HG02938 (cell line): ENCODE results near the gene ZSCAN18.
A peak's percentile ranks its signal among the peaks of the same experiment; 100 is the strongest.
"Not testable (repeated sequence)": the region's sequence is repeated elsewhere in the genome, so short reads cannot be mapped to it uniquely, and the experiment has no call there.

Experiments
- ATAC-seq: cut with Tn5 transposase; IDR thresholded peaks from one replicate; pipeline ENCODE4 v1.9.1; 2021; ENCODE audit warnings: mild to moderate bottlenecking, moderate library complexity; ENCODE audit not compliant: unreplicated experiment

Gene ZSCAN18, protein sequence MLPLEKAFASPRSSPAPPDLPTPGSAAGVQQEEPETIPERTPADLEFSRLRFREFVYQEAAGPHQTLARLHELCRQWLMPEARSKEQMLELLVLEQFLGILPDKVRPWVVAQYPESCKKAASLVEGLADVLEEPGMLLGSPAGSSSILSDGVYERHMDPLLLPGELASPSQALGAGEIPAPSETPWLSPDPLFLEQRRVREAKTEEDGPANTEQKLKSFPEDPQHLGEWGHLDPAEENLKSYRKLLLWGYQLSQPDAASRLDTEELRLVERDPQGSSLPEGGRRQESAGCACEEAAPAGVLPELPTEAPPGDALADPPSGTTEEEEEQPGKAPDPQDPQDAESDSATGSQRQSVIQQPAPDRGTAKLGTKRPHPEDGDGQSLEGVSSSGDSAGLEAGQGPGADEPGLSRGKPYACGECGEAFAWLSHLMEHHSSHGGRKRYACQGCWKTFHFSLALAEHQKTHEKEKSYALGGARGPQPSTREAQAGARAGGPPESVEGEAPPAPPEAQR

GRCh38 chr19:58097781-58098681, at the start of gene ZSCAN18:
ZSCAN18 (minus strand) TSS chr19:58098231; CDS start chr19:58090267, 7,964 bp downstream.
- peak; percentile 64 for ATAC-seq

- not testable (repeated sequence) for ATAC-seq
These were observed 49.4 kb upstream of the ZSCAN18 start for GRCh38 chr19:58147475-58147874.

GRCh38 chr19:58145849-58146248, 47.8 kb upstream of the ZSCAN18 start:
- no peak for ATAC-seq

GRCh38 chr19:58134244-58134643, 36.2 kb upstream of the ZSCAN18 start:
- ATAC-seq = no peak

GRCh38 chr19:58129284-58129683, 31.3 kb upstream of the ZSCAN18 start:
- no peak for ATAC-seq

DNA sequence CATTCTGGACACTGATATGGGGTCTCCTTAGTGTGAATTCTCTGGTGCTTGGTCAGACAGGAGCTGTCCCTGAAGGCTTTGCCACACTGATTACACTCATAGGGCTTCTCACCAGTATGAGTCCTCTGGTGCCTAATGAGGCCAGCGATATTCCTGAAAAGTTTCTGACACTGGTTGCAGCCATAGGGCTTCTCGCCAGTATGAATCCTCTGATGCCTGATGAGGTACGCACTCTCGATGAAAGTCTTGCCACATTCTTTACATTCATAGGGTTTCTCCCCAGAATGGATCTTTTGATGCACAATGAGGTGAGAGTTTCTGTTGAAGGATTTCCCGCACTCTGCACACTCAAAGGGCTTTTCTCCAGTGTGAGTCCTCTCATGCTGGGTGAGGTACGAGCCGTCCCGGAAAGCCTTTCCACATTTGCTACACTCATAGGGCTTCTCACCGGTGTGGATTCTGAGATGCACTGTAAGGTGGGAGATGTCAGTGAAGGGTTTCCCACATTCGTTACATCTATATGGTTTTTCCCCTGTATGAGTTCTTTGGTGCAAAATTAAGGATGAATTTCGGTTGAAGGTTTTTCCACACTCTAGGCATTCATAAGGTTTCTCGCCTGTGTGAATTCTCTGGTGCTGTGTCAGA, 30.1 kb upstream of the ZSCAN18 start:
- ATAC-seq = no peak

DNA sequence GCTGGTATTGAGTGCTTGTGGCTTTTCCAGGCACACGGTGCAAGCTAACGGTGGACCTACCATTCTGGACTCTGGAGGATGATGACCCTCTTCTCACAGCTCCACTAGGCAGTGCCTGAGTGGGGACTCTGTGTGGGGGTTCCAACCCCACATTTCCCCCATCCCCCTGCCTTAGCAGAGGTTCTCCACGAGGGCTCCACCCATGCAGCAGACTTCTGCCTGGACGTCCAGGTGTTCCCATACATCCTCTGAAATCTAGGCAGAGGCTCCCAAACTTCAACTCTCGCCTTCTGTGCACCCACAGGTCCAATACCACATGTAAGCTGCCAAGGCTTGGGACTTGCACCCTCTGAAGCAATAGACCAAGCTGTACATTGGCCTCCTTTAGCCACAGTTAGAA, 25.3 kb upstream of the ZSCAN18 start:
- no peak for ATAC-seq

GRCh38 chr19:58118979-58119733, 21.1 kb upstream of the ZSCAN18 start:
- ATAC-seq = no peak

GRCh38 chr19:58117841-58118575, 20.0 kb upstream of the ZSCAN18 start:
- no peak for ATAC-seq

GRCh38 chr19:58108546-58108817, 10.5 kb upstream of the ZSCAN18 start:
- ATAC-seq = no peak

GRCh38 chr19:58107778-58108545, 9.9 kb upstream of the ZSCAN18 start:
- no peak for ATAC-seq

GRCh38 chr19:58098682-58098998, 609 bp upstream of the ZSCAN18 start:
- no peak for ATAC-seq

DNA sequence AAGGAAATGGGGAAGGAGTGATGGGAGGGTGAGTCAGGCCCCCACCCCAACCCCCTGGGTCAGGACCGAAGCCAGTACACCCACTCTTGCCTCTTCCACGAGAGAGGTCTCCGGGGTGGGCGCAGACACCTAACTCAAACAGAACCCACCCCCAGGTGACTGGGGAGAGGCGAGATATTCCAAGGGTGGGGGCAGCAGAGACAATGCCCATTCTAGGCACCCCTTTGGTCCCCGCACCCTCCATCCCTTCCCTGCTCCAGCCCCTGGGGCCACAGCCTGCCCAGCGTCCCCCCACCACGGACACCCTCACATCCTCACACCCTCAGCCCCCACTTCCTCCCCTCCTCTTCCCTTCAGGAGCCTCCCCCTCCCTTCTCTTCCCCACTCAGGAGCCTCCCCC, 682 bp downstream of the ZSCAN18 start:
- no peak for ATAC-seq

- ATAC-seq = no peak
These were observed 1.1 kb downstream of the ZSCAN18 start for GRCh38 chr19:58096884-58097283.

DNA sequence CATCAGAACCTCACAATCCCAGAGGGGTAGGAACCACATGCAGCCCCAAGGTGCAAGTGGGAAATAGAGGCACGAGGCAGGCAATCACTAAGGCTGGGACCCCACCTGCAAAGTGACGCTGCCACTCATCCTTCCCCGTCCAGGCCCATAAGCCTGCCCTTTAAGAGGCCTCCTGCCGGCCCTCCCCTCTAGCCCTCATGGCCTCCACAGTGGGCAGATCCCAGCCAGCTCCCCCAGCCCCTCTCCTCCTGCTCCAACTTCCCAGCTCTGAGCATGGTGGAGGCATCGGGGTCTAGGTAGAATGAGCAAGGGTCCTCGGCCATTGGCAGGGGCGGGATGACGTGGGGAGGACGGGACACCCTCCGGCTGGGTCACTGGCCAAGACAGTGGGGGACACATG, 2.7 kb downstream of the ZSCAN18 start:
- ATAC-seq = no peak

DNA sequence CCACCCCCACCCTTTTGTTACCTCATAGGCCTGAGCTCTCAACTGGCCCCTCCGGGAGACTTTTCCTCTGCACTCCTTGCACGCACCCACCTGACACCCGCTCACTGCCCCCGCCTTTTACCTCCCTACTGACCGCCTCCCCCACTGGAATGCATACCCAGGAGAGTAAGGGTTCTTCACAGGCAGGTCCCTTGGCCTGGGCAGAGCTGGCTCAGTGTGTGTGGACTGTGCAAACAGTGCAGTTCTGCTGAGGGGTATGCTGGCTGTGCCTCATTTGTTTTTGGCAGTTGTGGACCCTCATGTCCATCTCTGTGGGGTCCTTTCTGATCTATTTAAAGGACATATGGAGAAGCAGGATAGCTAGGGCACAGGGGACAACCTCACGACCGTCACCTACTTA, 5.0 kb downstream of the ZSCAN18 start:
- ATAC-seq = no peak

DNA sequence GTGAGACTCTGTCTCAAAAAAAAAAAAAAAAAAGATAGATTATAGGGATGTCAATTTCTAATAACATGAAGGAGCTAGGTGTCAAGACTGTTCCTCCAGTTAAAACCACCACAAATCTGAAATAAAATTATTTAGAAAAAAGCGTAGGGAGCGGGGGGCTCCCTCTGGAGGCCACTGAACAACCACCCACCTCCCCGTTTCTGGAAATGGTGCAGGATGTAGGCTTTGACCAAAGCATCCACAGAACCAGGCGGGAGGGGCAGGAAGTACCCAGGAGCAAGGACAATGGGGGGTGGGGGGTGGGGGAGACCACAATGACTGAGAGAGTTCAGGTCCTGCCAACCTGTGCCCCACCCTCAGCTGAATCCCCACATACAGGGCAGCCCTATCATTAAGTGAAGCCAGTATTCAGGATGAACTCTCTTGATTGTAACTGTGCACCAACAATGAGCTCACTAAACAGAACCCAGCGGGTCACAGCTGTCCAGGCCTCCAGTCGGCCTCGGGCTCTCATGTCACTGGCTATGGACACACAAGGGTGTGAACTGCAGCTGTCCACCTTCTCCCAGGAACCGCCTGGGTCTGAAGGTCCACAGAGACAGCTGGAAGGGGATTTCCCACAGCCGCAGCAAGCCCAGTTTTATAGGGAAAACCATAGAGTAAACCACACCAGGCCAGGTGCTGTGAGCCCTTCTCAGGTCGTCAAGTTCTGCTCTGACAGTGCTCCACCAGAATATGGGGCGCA, 6.6 kb downstream of the ZSCAN18 start:
- ATAC-seq = no peak

DNA sequence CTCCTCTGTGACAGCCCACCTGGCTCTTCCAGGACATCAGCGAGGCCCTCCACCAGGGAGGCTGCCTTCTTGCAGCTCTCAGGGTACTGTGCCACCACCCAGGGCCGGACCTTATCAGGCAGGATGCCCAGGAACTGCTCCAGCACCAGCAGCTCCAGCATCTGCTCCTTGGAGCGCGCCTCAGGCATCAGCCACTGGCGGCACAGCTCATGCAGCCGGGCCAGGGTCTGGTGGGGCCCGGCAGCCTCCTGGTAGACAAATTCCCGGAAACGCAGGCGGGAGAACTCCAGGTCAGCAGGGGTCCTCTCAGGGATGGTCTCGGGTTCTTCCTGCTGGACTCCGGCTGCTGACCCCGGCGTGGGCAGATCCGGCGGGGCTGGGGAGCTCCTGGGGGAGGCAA, 8.2 kb downstream of the ZSCAN18 start:
- no peak for ATAC-seq
